H9 (cell line): ENCODE data around the gene MMP15. TPM values are rescaled to one million over a fixed set of nuclear protein-coding genes. Genes with fewer than 3 reads are reported as not detected.

Experiments used
- DNase-seq: peaks from one replicate; pipeline ENCODE4 v3.0.0-alpha.2; 2017
- H2AFZ ChIP-seq: one replicate; pipeline ENCODE4 v1.6.1; 2013; ENCODE audit warnings: mild to moderate bottlenecking, low read length, control low read depth, moderate library complexity
- H2AK5ac ChIP-seq: 2 replicates; pipeline ENCODE4 v1.6.1; 2013; ENCODE audit warnings: low read length, control low read depth, mixed read lengths; ENCODE audit not compliant: insufficient read length
- H2BK120ac ChIP-seq: one replicate; pipeline ENCODE4 v1.6.1; 2013; ENCODE audit warnings: low read depth, mild to moderate bottlenecking, low read length, control low read depth, inconsistent platforms; ENCODE audit not compliant: poor library complexity, severe bottlenecking
- H2BK12ac ChIP-seq: 2 replicates; pipeline ENCODE4 v1.6.1; 2013; ENCODE audit warnings: low read length, control low read depth, mixed read lengths, low read depth; ENCODE audit not compliant: insufficient read length
- H2BK15ac ChIP-seq: 2 replicates; pipeline ENCODE4 v1.6.1; 2013; ENCODE audit warnings: low read depth, low read length, control low read depth
- H2BK20ac ChIP-seq: one replicate; pipeline ENCODE4 v1.6.1; 2013; ENCODE audit warnings: low read depth, mild to moderate bottlenecking, low read length, control low read depth, inconsistent platforms; ENCODE audit not compliant: poor library complexity, severe bottlenecking
- H2BK5ac ChIP-seq: 2 replicates; pipeline ENCODE4 v1.6.1; 2013; ENCODE audit warnings: low read length, control low read depth, mixed read lengths; ENCODE audit not compliant: insufficient read length
- H3K14ac ChIP-seq: 2 replicates; pipeline ENCODE4 v1.6.1; 2013; ENCODE audit warnings: low read length, control low read depth; ENCODE audit not compliant: insufficient read depth
- H3K18ac ChIP-seq: 2 replicates; pipeline ENCODE4 v1.6.1; 2013; ENCODE audit warnings: low read depth, mild to moderate bottlenecking, mixed read lengths, low read length, control low read depth; ENCODE audit not compliant: insufficient read length
- H3K23ac ChIP-seq: 2 replicates; pipeline ENCODE4 v1.6.1; 2013; ENCODE audit warnings: low read length, control low read depth, mixed read lengths, low read depth; ENCODE audit not compliant: insufficient read length
- H3K23me2 ChIP-seq: 2 replicates; pipeline ENCODE4 v1.6.1; 2013; ENCODE audit warnings: low read depth, mild to moderate bottlenecking, mixed read lengths, low read length, control low read depth; ENCODE audit not compliant: insufficient read length, poor library complexity, severe bottlenecking
- H3K27ac ChIP-seq: 2 replicates; pipeline ENCODE4 v1.5.1; 2013; ENCODE audit warnings: low read length, control low read depth, mixed read lengths, low read depth; ENCODE audit not compliant: insufficient read length
- H3K27me3 ChIP-seq: 2 replicates; pipeline ENCODE4 v1.6.1; 2013; ENCODE audit warnings: low read length, control low read depth, inconsistent platforms; ENCODE audit not compliant: insufficient read depth
- H3K4ac ChIP-seq: 2 replicates; pipeline ENCODE4 v1.6.1; 2013; ENCODE audit warnings: low read depth, mild to moderate bottlenecking, control low read depth, inconsistent platforms, low read length, moderate library complexity
- H3K4me1 ChIP-seq: 2 replicates; pipeline ENCODE4 v1.6.1; 2013; ENCODE audit warnings: low read length, control low read depth, inconsistent platforms; ENCODE audit not compliant: insufficient read depth
- H3K4me2 ChIP-seq: 2 replicates; pipeline ENCODE4 v1.6.1; 2013; ENCODE audit warnings: low read length, control low read depth, mixed read lengths; ENCODE audit not compliant: insufficient read length, insufficient read depth
- H3K56ac ChIP-seq: 2 replicates; pipeline ENCODE4 v1.6.1; 2013; ENCODE audit warnings: low read depth, mild to moderate bottlenecking, mixed read lengths, low read length, control low read depth; ENCODE audit not compliant: insufficient read length
- H3K79me1 ChIP-seq: 2 replicates; pipeline ENCODE4 v1.6.1; 2013; ENCODE audit warnings: low read depth, mild to moderate bottlenecking, moderate library complexity, low read length, control low read depth, inconsistent platforms; ENCODE audit not compliant: insufficient read depth, poor library complexity, severe bottlenecking
- H3K79me2 ChIP-seq: 2 replicates; pipeline ENCODE4 v1.6.1; 2013; ENCODE audit warnings: low read length, control low read depth, inconsistent platforms; ENCODE audit not compliant: insufficient read depth
- H3K9ac ChIP-seq: 2 replicates; pipeline ENCODE4 v1.6.1; 2013; ENCODE audit warnings: low read length, control low read depth, mixed read lengths; ENCODE audit not compliant: insufficient read length; ENCODE audit errors: extremely low read depth
- H3K9me3 ChIP-seq: one replicate; pipeline ENCODE4 v1.6.1; 2013; ENCODE audit warnings: low read depth, low read length, inconsistent platforms; ENCODE audit not compliant: control insufficient read depth
- H3T11ph ChIP-seq: one replicate; pipeline ENCODE4 v1.6.1; 2013; ENCODE audit warnings: mild to moderate bottlenecking, low read length, control low read depth, inconsistent platforms
- H4K20me1 ChIP-seq: one replicate; pipeline ENCODE4 v1.6.1; 2013; ENCODE audit not compliant: control insufficient read depth, insufficient read length, insufficient read depth
- H4K5ac ChIP-seq: 2 replicates; pipeline ENCODE4 v1.6.1; 2013; ENCODE audit warnings: low read depth, mild to moderate bottlenecking, mixed read lengths, low read length, control low read depth; ENCODE audit not compliant: insufficient read length
- H4K8ac ChIP-seq: replicated peaks from 2 replicates; pipeline ENCODE4 v1.6.1; 2013; ENCODE audit warnings: low read length, control low read depth, mixed read lengths, low read depth; ENCODE audit not compliant: insufficient read length
- H4K91ac ChIP-seq: 2 replicates; pipeline ENCODE4 v1.6.1; 2013; ENCODE audit warnings: low read depth, mild to moderate bottlenecking, moderate library complexity, mixed read lengths, low read length, control low read depth; ENCODE audit not compliant: insufficient read length
- H3K27ac Mint-ChIP-seq, 3 experiments: 2 replicates in 2 of 3; 3 replicates in 1 of 3; pipeline ENCODE4 v1.8.0; 2020 to 2021; ENCODE audit warnings: mixed read lengths in 3 of 3, mild to moderate bottlenecking in 1 of 3, moderate library complexity in 1 of 3
- H3K27me3 Mint-ChIP-seq: 2 replicates; pipeline ENCODE4 v1.8.0; 2021; ENCODE audit warnings: low read depth, mild to moderate bottlenecking, moderate library complexity, mixed read lengths
- H3K36me3 Mint-ChIP-seq, 3 experiments: 2 replicates in 2 of 3; 3 replicates in 1 of 3; pipeline ENCODE4 v1.8.0; 2020 to 2021; ENCODE audit warnings: low read depth in 3 of 3, mixed read lengths in 3 of 3; ENCODE audit not compliant: insufficient read depth in 1 of 3
- H3K4me1 Mint-ChIP-seq, 2 experiments: 2 replicates each; pipeline ENCODE4 v1.8.0; 2020; ENCODE audit warnings: mixed read lengths in 2 of 2
- H3K4me3 Mint-ChIP-seq, 2 experiments: 2 replicates in 1 of 2; 3 replicates in 1 of 2; pipeline ENCODE4 v1.8.0; 2020 to 2021; ENCODE audit warnings: mild to moderate bottlenecking in 2 of 2, mixed read lengths in 2 of 2, moderate library complexity in 1 of 2
- H3K9me3 Mint-ChIP-seq, 2 experiments: 2 replicates in 1 of 2; 3 replicates in 1 of 2; pipeline ENCODE4 v1.8.0; 2020; ENCODE audit warnings: mild to moderate bottlenecking in 2 of 2, mixed read lengths in 2 of 2, moderate library complexity in 1 of 2
- CTCF ChIP-seq: fragments of 200-600 bp; sonication (generic); conservative IDR thresholded peaks from 3 replicates; pipeline ENCODE4 v1.8.0; 2021; ENCODE audit warnings: antibody characterized with exemption, mild to moderate bottlenecking
- WGBS: extraction: QIAGEN DNeasy Blood & Tissue Kit; methylation state at CpG from one replicate; pipeline ENCODE4 v1.1.7; 2013; ENCODE audit warnings: missing lambda C conversion rate, low lambda C conversion rate, mixed read lengths; ENCODE audit not compliant: insufficient read length; ENCODE audit errors: extremely low coverage; 5-methylcytosine and 5-hydroxymethylcytosine counted together
- total RNA-seq: library from RNA; stranded (reverse); gene quantifications from 2 replicates; pipeline ENCODE4 v1.2.1, GENCODE V29; 2021

Gene MMP15
- total RNA-seq, 1 experiment from 2014 or later: 32.9 TPM

GRCh38 chr16:58032710-58033293 lies 7.2 kb downstream of the MMP15 start:
- Mint-ChIP-seq H3K4me1 (peaks cover 28 to 39% of the 10 kb centered on the region in 2 experiments), H3K9me3 (no peaks in the 10 kb centered on the region; a peak in 1 of 5 replicates), H3K36me3 (peaks cover 5 to 18% (median 9%) of the 10 kb centered on the region in 3 experiments; a peak in 6 of 7 replicates), H3K27me3 (no peaks in the 10 kb centered on the region), H3K27ac (no peak overlapping the region), H3K4me3 (no peak overlapping the region)
- Histone ChIP-seq H3K27ac (no peak overlapping the region), H2AK5ac (no peak overlapping the region), H3K14ac (no peak overlapping the region), H3K9ac (no peak overlapping the region), H2BK15ac (no peak overlapping the region), H3K4me2 (no peak overlapping the region), H3K18ac (no peak overlapping the region), H4K5ac (no peak overlapping the region), H3K27me3 (no peaks in the 10 kb centered on the region), H2BK120ac (no peak overlapping the region), H3K4ac (no peak overlapping the region), H4K91ac (no peak overlapping the region), H3K4me1 (peaks cover 11% of the 10 kb centered on the region; the same call in 1 of the 2 replicates), H3K9me3 (no peaks in the 10 kb centered on the region), H2BK20ac (no peak overlapping the region), H4K8ac (no peak overlapping the region), H2BK12ac (no peak overlapping the region), H3K79me2 (peaks cover 2% of the 10 kb centered on the region; the same call in 1 of the 2 replicates), H3K79me1 (peaks cover 2% of the 10 kb centered on the region), H2AFZ (no peak overlapping the region), H3K56ac (no peak overlapping the region), H3K23me2 (peaks cover 3% of the 10 kb centered on the region), H3T11ph (no peak overlapping the region), H3K23ac (no peak overlapping the region), H2BK5ac (no peak overlapping the region), H4K20me1 (no peaks in the 10 kb centered on the region)
- TF ChIP-seq CTCF: no peak
- WGBS: no CpG with 5 or more reads among the region's 15 CpGs
- no peak for DNase-seq
